ENCODE measurements around the gene MED12. TPM values are rescaled to one million over a fixed set of nuclear protein-coding genes. Genes with fewer than 3 reads are reported as not detected.

Gene MED12
- total and polyA plus RNA-seq, 2 of the 8 experiments (the other 6 are each of a cell fraction or from before 2014, with no cell fraction given): 19.4 to 48.9 TPM

DNA sequence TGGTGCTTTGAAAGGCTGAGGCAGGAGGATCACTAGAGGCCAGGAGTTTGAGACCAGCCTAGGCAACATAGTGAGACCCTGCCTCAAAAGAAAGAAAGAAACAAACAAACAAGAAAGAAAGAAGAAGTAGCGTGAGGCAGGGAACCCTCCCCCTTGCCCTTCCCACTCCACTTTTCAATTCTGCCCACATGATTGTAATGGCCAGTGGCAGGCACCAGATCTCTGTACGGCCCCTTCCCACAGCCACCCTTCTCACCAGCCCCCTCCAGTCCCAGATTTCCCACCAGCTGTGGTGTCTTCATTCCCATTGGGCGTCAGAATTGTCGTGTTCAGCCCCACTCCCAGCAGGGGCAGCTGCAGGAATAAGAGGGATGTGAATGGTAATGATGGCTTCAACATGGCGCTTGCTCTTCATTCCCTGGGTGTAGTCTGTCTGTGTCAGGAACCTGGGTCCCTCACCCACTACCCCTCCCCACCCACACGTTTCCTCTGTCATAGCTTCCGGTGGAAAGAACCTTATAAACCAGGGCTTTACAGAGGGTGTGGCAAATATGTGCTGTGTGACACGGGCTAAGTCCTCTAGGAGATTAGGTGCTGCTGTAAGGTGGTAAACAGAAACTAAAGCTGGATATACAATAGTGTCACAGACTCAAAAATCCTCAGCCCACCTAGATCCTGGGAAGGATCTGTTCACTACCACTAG lies 7.1 kb upstream of the MED12 start, which contains the start of gene IL2RG (continued):
- TF ChIP-seq NRF1 (IDR thresholded peaks at IDR 0.05; ENCODE audit: low read depth, low read length) (no peak), YY1 (IDR thresholded peaks at IDR 0.05; ENCODE audit: low read depth, low read length) (no peak), EP300 (IDR thresholded peaks at IDR 0.05; ENCODE audit: borderline replicate concordance in 1 of 2, low read depth in 2 of 2, low read length in 2 of 2) (no peak)
- TF ChIP-seq, protein P1, sequence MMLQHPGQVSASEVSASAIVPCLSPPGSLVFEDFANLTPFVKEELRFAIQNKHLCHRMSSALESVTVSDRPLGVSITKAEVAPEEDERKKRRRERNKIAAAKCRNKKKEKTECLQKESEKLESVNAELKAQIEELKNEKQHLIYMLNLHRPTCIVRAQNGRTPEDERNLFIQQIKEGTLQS (IDR thresholded peaks at IDR 0.05; ENCODE audit: insufficient read depth, low read depth, low read length): no peak
- TF ChIP-seq, protein P2, sequence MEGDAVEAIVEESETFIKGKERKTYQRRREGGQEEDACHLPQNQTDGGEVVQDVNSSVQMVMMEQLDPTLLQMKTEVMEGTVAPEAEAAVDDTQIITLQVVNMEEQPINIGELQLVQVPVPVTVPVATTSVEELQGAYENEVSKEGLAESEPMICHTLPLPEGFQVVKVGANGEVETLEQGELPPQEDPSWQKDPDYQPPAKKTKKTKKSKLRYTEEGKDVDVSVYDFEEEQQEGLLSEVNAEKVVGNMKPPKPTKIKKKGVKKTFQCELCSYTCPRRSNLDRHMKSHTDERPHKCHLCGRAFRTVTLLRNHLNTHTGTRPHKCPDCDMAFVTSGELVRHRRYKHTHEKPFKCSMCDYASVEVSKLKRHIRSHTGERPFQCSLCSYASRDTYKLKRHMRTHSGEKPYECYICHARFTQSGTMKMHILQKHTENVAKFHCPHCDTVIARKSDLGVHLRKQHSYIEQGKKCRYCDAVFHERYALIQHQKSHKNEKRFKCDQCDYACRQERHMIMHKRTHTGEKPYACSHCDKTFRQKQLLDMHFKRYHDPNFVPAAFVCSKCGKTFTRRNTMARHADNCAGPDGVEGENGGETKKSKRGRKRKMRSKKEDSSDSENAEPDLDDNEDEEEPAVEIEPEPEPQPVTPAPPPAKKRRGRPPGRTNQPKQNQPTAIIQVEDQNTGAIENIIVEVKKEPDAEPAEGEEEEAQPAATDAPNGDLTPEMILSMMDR (IDR thresholded peaks at IDR 0.05; ENCODE audit: control extremely low read depth in 1 of 3, insufficient read depth in 1 of 3, low read depth in 1 of 3, low read length in 3 of 3): no peak

All from H1 (cell line).